CD4-positive, alpha-beta memory T cell (primary cell): ENCODE measurements around the gene COL4A2. TPM values are rescaled to one million over a fixed set of nuclear protein-coding genes. Genes with fewer than 3 reads are reported as not detected.

Experiments used
- CTCF ChIA-PET: fragments of 350-600 bp; sonication (Branson Sonifier 250); formaldehyde crosslinking; loops from one replicate; lab custom pipeline; 2021; ENCODE audit warnings: inconsistent platforms; ENCODE audit not compliant: partially characterized antibody; lab: Charles Lee
- POLR2A ChIA-PET: fragments of 350-600 bp; sonication (Branson Sonifier 250); formaldehyde crosslinking; loops from one replicate; lab custom pipeline; 2021; ENCODE audit not compliant: partially characterized antibody; lab: Charles Lee
- DNase-seq, 5 donors: peaks; one replicate each; pipeline versions ENCODE4 v3.0.0 to v3.0.0-alpha.2; 2020 to 2022; ENCODE audit warnings: mixed read lengths in 1 of 5
- H3K27ac ChIP-seq: one replicate; pipeline ENCODE4 v1.7.0; 2013; ENCODE audit warnings: low read depth, low read length
- H3K27me3 ChIP-seq: 2 replicates; pipeline ENCODE4 v1.7.0; 2013; ENCODE audit warnings: mild to moderate bottlenecking, low read length, moderate library complexity; ENCODE audit not compliant: insufficient read depth
- H3K36me3 ChIP-seq: 2 replicates; pipeline ENCODE4 v1.7.0; 2013; ENCODE audit warnings: mild to moderate bottlenecking, low read length, moderate library complexity; ENCODE audit not compliant: insufficient read depth
- H3K4me1 ChIP-seq: 2 replicates; pipeline ENCODE4 v1.7.0; 2013; ENCODE audit warnings: mild to moderate bottlenecking, low read length, moderate library complexity; ENCODE audit not compliant: insufficient read depth
- H3K4me3 ChIP-seq, 2 donors: one replicate each; pipeline ENCODE4 v1.7.0; 2013; ENCODE audit warnings: low read length in 2 of 2, mild to moderate bottlenecking in 1 of 2
- H3K9me3 ChIP-seq, 2 donors: one replicate each; pipeline ENCODE4 v1.7.0; 2013; ENCODE audit warnings: low read length in 2 of 2, control low read depth in 1 of 2; ENCODE audit not compliant: control insufficient read depth in 1 of 2
- H3K27ac Mint-ChIP-seq, 7 donors: one replicate each; pipeline ENCODE4 v1.8.0; 2020 to 2021; ENCODE audit warnings: mixed read lengths in 7 of 7, mild to moderate bottlenecking in 6 of 7, inconsistent platforms in 3 of 7, moderate library complexity in 3 of 7
- H3K27me3 Mint-ChIP-seq, 2 donors: one replicate each; pipeline ENCODE4 v1.8.0; 2020 to 2021; ENCODE audit warnings: mixed read lengths in 2 of 2
- H3K36me3 Mint-ChIP-seq, 2 donors: one replicate each; pipeline ENCODE4 v1.8.0; 2020 to 2021; ENCODE audit warnings: mixed read lengths in 2 of 2, inconsistent platforms in 1 of 2, mild to moderate bottlenecking in 1 of 2
- H3K4me1 Mint-ChIP-seq, 4 donors: one replicate each; pipeline ENCODE4 v1.8.0; 2020 to 2021; ENCODE audit warnings: mixed read lengths in 4 of 4, mild to moderate bottlenecking in 1 of 4
- H3K4me3 Mint-ChIP-seq, 8 donors: one replicate each; pipeline ENCODE4 v1.8.0; 2020 to 2021; ENCODE audit warnings: mixed read lengths in 8 of 8, mild to moderate bottlenecking in 7 of 8, moderate library complexity in 6 of 8, inconsistent platforms in 3 of 8
- H3K9me3 Mint-ChIP-seq, 8 donors: one replicate each; pipeline ENCODE4 v1.8.0; 2020 to 2021; ENCODE audit warnings: mixed read lengths in 8 of 8, mild to moderate bottlenecking in 5 of 8, inconsistent platforms in 3 of 8, moderate library complexity in 1 of 8
- intact Hi-C: fragments of 100-400 bp; cut with micrococcal nuclease; formaldehyde crosslinking; loops from one replicate; pipeline ENCODE4 v1.15.1; 2023
- polyA plus RNA-seq, 2 donors: library from polyadenylated mRNA; unstranded; fragments of 300-500 nt; fragmentation: Illumina TruSeq; gene quantifications; one replicate each; pipeline ENCODE4 v1.2.3, GENCODE V29; 2021
- total RNA-seq, 2 experiments: library from RNA; stranded (reverse); gene quantifications; one replicate each; pipeline ENCODE4 v1.2.3, GENCODE V29; 2021

COL4A2 gene
- total and polyA plus RNA-seq, 4 experiments from 2014 or later: not detected

- CTCF ChIA-PET: no interaction called here
- H3K27me3 Mint-ChIP-seq: peaks cover 15 to 20% of the 10 kb centered on the region in 2 donors
- no peak overlapping the region for H3K4me3 Mint-ChIP-seq
- H3K27ac Mint-ChIP-seq: no peak overlapping the region
- Histone ChIP-seq H3K27ac (no peak overlapping the region), H3K9me3 (no peaks in the 10 kb centered on the region), H3K4me1 (no peaks in the 10 kb centered on the region), H3K4me3 (no peak overlapping the region), H3K36me3 (no peaks in the 10 kb centered on the region), H3K27me3 (no peaks in the 10 kb centered on the region)
- no peaks in the 10 kb centered on the region for H3K4me1 Mint-ChIP-seq
- no peaks in the 10 kb centered on the region for H3K9me3 Mint-ChIP-seq
- intact Hi-C loops: no loop called here
- no peak for DNase-seq
- H3K36me3 Mint-ChIP-seq: no peaks in the 10 kb centered on the region
- POLR2A ChIA-PET: no interaction called here
Measured at GRCh38 chr13:110327051-110327721, 20.1 kb downstream of the COL4A2 start.

DNA sequence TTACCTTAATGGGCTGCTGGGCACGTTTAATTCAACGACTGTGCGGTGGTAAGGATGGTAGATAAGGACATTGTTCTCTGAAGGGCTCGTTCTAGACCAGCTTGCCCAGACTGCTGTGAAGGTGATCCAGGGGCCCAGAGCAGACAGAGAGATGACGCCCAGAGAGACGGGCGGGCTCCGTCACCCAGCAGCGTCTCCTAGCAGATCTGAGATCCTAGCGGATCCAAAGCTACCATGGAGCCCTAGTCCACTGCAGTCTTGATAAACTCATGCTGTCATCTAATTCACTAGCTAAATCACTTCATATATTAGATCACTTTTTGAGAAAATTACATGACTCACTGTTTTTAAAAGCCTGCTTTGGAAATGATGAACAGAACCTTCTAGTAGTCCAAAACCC, 21.5 kb downstream of the COL4A2 start:
- no peak overlapping the region for H3K27ac Mint-ChIP-seq
- H3K9me3 Mint-ChIP-seq: peaks cover 0 to 3% (median 0%) of the 10 kb centered on the region in 8 donors
- Histone ChIP-seq H3K27me3 (no peaks in the 10 kb centered on the region), H3K4me3 (no peak overlapping the region), H3K9me3 (no peaks in the 10 kb centered on the region), H3K36me3 (no peaks in the 10 kb centered on the region), H3K4me1 (no peaks in the 10 kb centered on the region), H3K27ac (no peak overlapping the region)
- DNase-seq: no peak
- POLR2A ChIA-PET: no interaction called here
- no peaks in the 10 kb centered on the region for H3K4me1 Mint-ChIP-seq
- H3K36me3 Mint-ChIP-seq: no peaks in the 10 kb centered on the region
- H3K4me3 Mint-ChIP-seq: no peak overlapping the region
- peaks cover 15 to 24% of the 10 kb centered on the region in 2 donors for H3K27me3 Mint-ChIP-seq
- CTCF ChIA-PET: no interaction called here
- intact Hi-C loops: no loop called here

GRCh38 chr13:110329258-110329657, 22.2 kb downstream of the COL4A2 start:
- Histone ChIP-seq H3K9me3 (no peaks in the 10 kb centered on the region), H3K27ac (no peak overlapping the region), H3K4me3 (no peak overlapping the region), H3K4me1 (no peaks in the 10 kb centered on the region), H3K36me3 (no peaks in the 10 kb centered on the region), H3K27me3 (no peaks in the 10 kb centered on the region)
- no peak overlapping the region for H3K4me3 Mint-ChIP-seq
- ChIA-PET CTCF (no interaction called here), POLR2A (no interaction called here)
- H3K27me3 Mint-ChIP-seq: peaks cover 12 to 23% of the 10 kb centered on the region in 2 donors
- H3K9me3 Mint-ChIP-seq: peaks cover 0 to 3% (median 0%) of the 10 kb centered on the region in 8 donors
- DNase-seq: no peak
- no peaks in the 10 kb centered on the region for H3K4me1 Mint-ChIP-seq
- intact Hi-C loops: no loop called here
- H3K27ac Mint-ChIP-seq: no peak overlapping the region
- H3K36me3 Mint-ChIP-seq: no peaks in the 10 kb centered on the region

- ChIA-PET CTCF (no interaction called here), POLR2A (no interaction called here)
- Mint-ChIP-seq H3K4me1 (no peaks in the 10 kb centered on the region), H3K27ac (no peak overlapping the region), H3K27me3 (peaks cover 7 to 19% of the 10 kb centered on the region in 2 donors), H3K9me3 (peaks cover 0 to 4% (median 0%) of the 10 kb centered on the region in 8 donors), H3K36me3 (peaks cover 0 to 1% of the 10 kb centered on the region in 2 donors), H3K4me3 (no peak overlapping the region)
- Histone ChIP-seq H3K36me3 (no peaks in the 10 kb centered on the region), H3K4me3 (no peak overlapping the region), H3K27me3 (no peaks in the 10 kb centered on the region), H3K9me3 (no peaks in the 10 kb centered on the region), H3K4me1 (no peaks in the 10 kb centered on the region), H3K27ac (no peak overlapping the region)
- intact Hi-C loops: no loop called here
- no peak for DNase-seq
Measured at GRCh38 chr13:110329798-110330461, 22.8 kb downstream of the COL4A2 start.

- Histone ChIP-seq H3K4me1 (no peaks in the 10 kb centered on the region), H3K27me3 (no peaks in the 10 kb centered on the region), H3K4me3 (no peak overlapping the region), H3K9me3 (no peaks in the 10 kb centered on the region), H3K36me3 (no peaks in the 10 kb centered on the region), H3K27ac (no peak overlapping the region)
- Mint-ChIP-seq H3K4me1 (no peaks in the 10 kb centered on the region), H3K36me3 (peaks cover 0 to 1% of the 10 kb centered on the region in 2 donors), H3K9me3 (peaks cover 0 to 7% (median 1%) of the 10 kb centered on the region in 8 donors), H3K27me3 (peaks cover 6 to 16% of the 10 kb centered on the region in 2 donors), H3K27ac (no peak overlapping the region), H3K4me3 (no peak overlapping the region)
- POLR2A ChIA-PET: no interaction called here
- intact Hi-C loops: no loop called here
- CTCF ChIA-PET: no interaction called here
- no peak for DNase-seq
Measured at GRCh38 chr13:110330491-110331011, 23.5 kb downstream of the COL4A2 start.

GRCh38 chr13:110331362-110331761, 24.3 kb downstream of the COL4A2 start:
- Histone ChIP-seq H3K9me3 (no peaks in the 10 kb centered on the region), H3K36me3 (no peaks in the 10 kb centered on the region), H3K27ac (no peak overlapping the region), H3K4me3 (no peak overlapping the region), H3K27me3 (no peaks in the 10 kb centered on the region), H3K4me1 (no peaks in the 10 kb centered on the region)
- no peaks in the 10 kb centered on the region for H3K4me1 Mint-ChIP-seq
- CTCF ChIA-PET: no interaction called here
- peaks cover 0 to 1% of the 10 kb centered on the region in 2 donors for H3K36me3 Mint-ChIP-seq
- POLR2A ChIA-PET: no interaction called here
- DNase-seq: no peak
- no peak overlapping the region for H3K27ac Mint-ChIP-seq
- H3K4me3 Mint-ChIP-seq: no peak overlapping the region
- intact Hi-C loops: no loop called here
- H3K9me3 Mint-ChIP-seq: peaks cover 0 to 7% (median 4%) of the 10 kb centered on the region in 8 donors
- peaks cover 6 to 13% of the 10 kb centered on the region in 2 donors for H3K27me3 Mint-ChIP-seq

GRCh38 chr13:110332750-110333149, 25.7 kb downstream of the COL4A2 start:
- H3K4me1 Mint-ChIP-seq: no peaks in the 10 kb centered on the region
- Histone ChIP-seq H3K27ac (no peak overlapping the region), H3K4me3 (no peak overlapping the region), H3K27me3 (no peaks in the 10 kb centered on the region), H3K9me3 (no peaks in the 10 kb centered on the region), H3K4me1 (no peaks in the 10 kb centered on the region), H3K36me3 (no peaks in the 10 kb centered on the region)
- intact Hi-C loops: no loop called here
- H3K27me3 Mint-ChIP-seq: peaks cover 6% of the 10 kb centered on the region in 2 donors
- CTCF ChIA-PET: no interaction called here
- POLR2A ChIA-PET: no interaction called here
- no peak for DNase-seq
- no peak overlapping the region for H3K4me3 Mint-ChIP-seq
- H3K27ac Mint-ChIP-seq: no peak overlapping the region
- H3K36me3 Mint-ChIP-seq: peaks cover 0 to 1% of the 10 kb centered on the region in 2 donors
- H3K9me3 Mint-ChIP-seq: peaks cover 0 to 9% (median 4%) of the 10 kb centered on the region in 8 donors
